ENCODE results near the gene PRSS8. TPM values are rescaled to one million over a fixed set of nuclear protein-coding genes. Genes with fewer than 3 reads are reported as not detected.

The PRSS8 gene
- total RNA-seq, 4 donors from 2014 or later, result 101 to 510 (median 372) TPM

GRCh38 chr16:31130336-31130891 is 5.1 kb downstream of the PRSS8 start:
- Histone ChIP-seq H3K36me3 (no peaks in the 10 kb centered on the region), H3K27me3 (no peaks in the 10 kb centered on the region), H3K4me1 (peaks cover 29 to 75% (median 67%) of the 10 kb centered on the region in 4 donors), H3K27ac (peak overlapping the region; percentile 91 to 94 (median 93)), H3K9me3 (no peaks in the 10 kb centered on the region), H3K4me3 (no peak overlapping the region)
- TF ChIP-seq CTCF (IDR thresholded peaks at IDR 0.05) (no peak), EP300 (IDR thresholded peaks at IDR 0.05; ENCODE audit: low read depth) (no peak), POLR2A (IDR thresholded peaks at IDR 0.05) (peak; percentile 15), POLR2AphosphoS5 (IDR thresholded peaks at IDR 0.05) (no peak)
- in situ Hi-C loops (cut with MboI; ENCODE audit: low pct_ligation_motif_present in 1 of 4, low pct_unique_long_range_greater_than_20kb in 1 of 4, low sequenced_read_pairs in 3 of 4), result no loop called here
- intact Hi-C loops (cut with DNase I; ENCODE audit: low total_unique reads), result no loop called here
- DNase-seq, result no peak
- WGBS, 2 donors (ENCODE audit: low coverage in 1 of 2), result 42% methylated on average over 3 of the region's 10 CpGs; no CpG with 5 or more reads in 1 of the 2 donors

- Histone ChIP-seq H3K36me3 (no peaks in the 10 kb centered on the region), H3K27ac (peak overlapping the region; percentile 91 to 94 (median 93)), H3K9me3 (no peaks in the 10 kb centered on the region), H3K4me1 (peaks cover 29 to 75% (median 67%) of the 10 kb centered on the region in 4 donors), H3K4me3 (no peak overlapping the region), H3K27me3 (no peaks in the 10 kb centered on the region)
- in situ Hi-C loops (cut with MboI; ENCODE audit: low pct_ligation_motif_present in 1 of 4, low pct_unique_long_range_greater_than_20kb in 1 of 4, low sequenced_read_pairs in 3 of 4), result no loop called here
- 50% methylated on average over 27 of the region's 29 CpGs; no CpG with 5 or more reads in 1 of the 2 donors for WGBS, 2 donors (ENCODE audit: low coverage in 1 of 2)
- intact Hi-C loops (cut with DNase I; ENCODE audit: low total_unique reads), result no loop called here
- TF ChIP-seq CTCF (IDR thresholded peaks at IDR 0.05) (peak in 1 of 5 experiments; percentile 11), EP300 (IDR thresholded peaks at IDR 0.05; ENCODE audit: low read depth) (no peak), POLR2A (IDR thresholded peaks at IDR 0.05) (no peak)
- peak; percentile 48 for DNase-seq
Observed at GRCh38 chr16:31129568-31130335, 5.8 kb downstream of the PRSS8 start.

GRCh38 chr16:31128711-31129567 is 6.6 kb downstream of the PRSS8 start:
- peak; percentile 79 for DNase-seq
- Histone ChIP-seq H3K9me3 (no peaks in the 10 kb centered on the region), H3K4me3 (no peak overlapping the region), H3K27ac (peak overlapping the region; percentile 91 to 94 (median 93)), H3K36me3 (no peaks in the 10 kb centered on the region), H3K4me1 (peaks cover 29 to 69% (median 65%) of the 10 kb centered on the region in 4 donors), H3K27me3 (no peaks in the 10 kb centered on the region)
- intact Hi-C loops (cut with DNase I; ENCODE audit: low total_unique reads), result no loop called here
- in situ Hi-C loops (cut with MboI; ENCODE audit: low pct_ligation_motif_present in 1 of 4, low pct_unique_long_range_greater_than_20kb in 1 of 4, low sequenced_read_pairs in 3 of 4), result no loop called here
- WGBS, 2 donors (ENCODE audit: low coverage in 1 of 2), result 48 to 57% methylated on average over 1 to 13 of the region's 14 CpGs
- peak; percentile 10 to 86 (median 78) for TF ChIP-seq POLR2AphosphoS5 (IDR thresholded peaks at IDR 0.05)
- TF ChIP-seq CTCF (IDR thresholded peaks at IDR 0.05), result no peak
- no peak for TF ChIP-seq EP300 (IDR thresholded peaks at IDR 0.05; ENCODE audit: low read depth)
- peak; percentile 81 for TF ChIP-seq POLR2A (IDR thresholded peaks at IDR 0.05)

- in situ Hi-C loops (cut with MboI; ENCODE audit: low pct_ligation_motif_present in 1 of 4, low pct_unique_long_range_greater_than_20kb in 1 of 4, low sequenced_read_pairs in 3 of 4) (no loop called here), intact Hi-C loops (cut with DNase I; ENCODE audit: low total_unique reads) (no loop called here)
- peaks cover 0 to 8% (median 3%) of the 10 kb centered on the region in 4 donors for H3K36me3 ChIP-seq
- peaks cover 29 to 52% (median 48%) of the 10 kb centered on the region in 4 donors for H3K4me1 ChIP-seq
- 99% methylated on average over 13 of the region's 13 CpGs; no CpG with 5 or more reads in 1 of the 2 donors for WGBS, 2 donors (ENCODE audit: low coverage in 1 of 2)
- no peak for DNase-seq
- H3K4me3 ChIP-seq, result no peak overlapping the region
- H3K27me3 ChIP-seq, result no peaks in the 10 kb centered on the region
- no peaks in the 10 kb centered on the region for H3K9me3 ChIP-seq
- TF ChIP-seq POLR2A (IDR thresholded peaks at IDR 0.05), result no peak
- peak overlapping the region; percentile 91 to 94 (median 93) for H3K27ac ChIP-seq
Observed at GRCh38 chr16:31127182-31127581, 8.3 kb downstream of the PRSS8 start.
